HepG2 (cell line): ENCODE data around the gene ATG4D. TPM values are rescaled to one million over a fixed set of nuclear protein-coding genes. Genes with fewer than 3 reads are reported as not detected.

Experiments used
- ATAC-seq: fragments of 200-7000 bp; cut with Tn5 transposase; 3 replicates; pipeline ENCODE4 v1.9.1; 2020; ENCODE audit warnings: mild to moderate bottlenecking, moderate library complexity
- BruUV-seq: library from RNA; stranded (reverse); fragments of 400-500 nt; replicated peaks from 2 replicates; lab custom pipeline; 2021; lab: Mats Ljungman, UMichigan
- CTCF ChIA-PET: fragments of 300-600 bp; formaldehyde crosslinking; extraction: SDS; loops from one replicate; lab custom pipeline; 2021; ENCODE audit warnings: low total read pairs, inconsistent platforms, low intra/inter-chr PET ratio; lab: Yijun Ruan, JAX
- POLR2A ChIA-PET: fragments of 350-600 bp; sonication (Branson Sonifier 250); formaldehyde crosslinking; loops from one replicate; lab custom pipeline; 2020; ENCODE audit warnings: antibody characterized with exemption, inconsistent platforms; lab: Yijun Ruan, JAX
- DNase-seq: peaks from one replicate; pipeline ENCODE4 v3.0.0-alpha.2; 2015; ENCODE audit warnings: low spot score
- FAIRE-seq: peaks from 3 replicates; lab custom pipeline; 2011; peaks lifted over from hg19 to GRCh38; lab: Jason Lieb, UNC
- H2AFZ ChIP-seq: one replicate; pipeline ENCODE4 v1.6.1; 2011; ENCODE audit warnings: low read length, inconsistent platforms
- H3K27ac ChIP-seq: fragments of 300-600 bp; 3 replicates; pipeline ENCODE4 v1.8.0; 2011; ENCODE audit warnings: mixed run types, mild to moderate bottlenecking, mixed read lengths, low read length, inconsistent platforms; ENCODE audit not compliant: insufficient read depth; ENCODE audit errors: extremely low read length
- H3K27me3 ChIP-seq, 2 experiments: fragments of 200-600 bp in 1 of 2; 2 replicates in 1 of 2; 3 replicates in 1 of 2; pipeline versions ENCODE4 v1.6.0 to v1.8.0; 2011; ENCODE audit warnings: low read length in 2 of 2, mild to moderate bottlenecking in 2 of 2, moderate library complexity in 2 of 2, inconsistent platforms in 1 of 2; ENCODE audit not compliant: insufficient read depth in 2 of 2, control insufficient read depth in 1 of 2
- H3K36me3 ChIP-seq, 2 experiments: fragments of 200-600 bp in 1 of 2; replicated peaks in 1 of 2; 2 replicates in 1 of 2; 3 replicates in 1 of 2; pipeline versions ENCODE4 v1.5.1 to v1.8.0; 2011; ENCODE audit warnings: low read length in 2 of 2, inconsistent platforms in 1 of 2; ENCODE audit not compliant: insufficient read depth in 2 of 2, control insufficient read depth in 1 of 2
- H3K4me1 ChIP-seq: 2 replicates; pipeline ENCODE4 v1.5.1; 2012; ENCODE audit warnings: low read length, inconsistent platforms; ENCODE audit not compliant: insufficient read depth
- H3K4me2 ChIP-seq: 2 replicates; pipeline ENCODE4 v1.6.0; 2011; ENCODE audit warnings: low read depth, low read length, inconsistent platforms
- H3K4me3 ChIP-seq, 3 experiments: fragments of 200-600 bp in 1 of 3; sonication (generic), shearing (Covaris generic) in 1 of 3; replicated peaks in 1 of 3; 2 replicates each; pipeline ENCODE4 v1.5.1; 2011 to 2016; ENCODE audit warnings: low read length in 3 of 3, inconsistent platforms in 2 of 3, low read depth in 2 of 3, mild to moderate bottlenecking in 2 of 3, control low read depth in 1 of 3, mixed read lengths in 1 of 3; ENCODE audit not compliant: insufficient read depth in 1 of 3
- H3K79me2 ChIP-seq: one replicate; pipeline ENCODE4 v1.6.1; 2011; ENCODE audit warnings: low read length, inconsistent platforms; ENCODE audit not compliant: insufficient read depth
- H3K9ac ChIP-seq: 2 replicates; pipeline ENCODE4 v1.6.0; 2011; ENCODE audit warnings: mild to moderate bottlenecking, low read depth, low read length, inconsistent platforms; ENCODE audit not compliant: insufficient read depth
- H3K9me3 ChIP-seq: 2 replicates; pipeline ENCODE4 v1.5.1; 2012; ENCODE audit warnings: mild to moderate bottlenecking, low read length
- H4K20me1 ChIP-seq: 2 replicates; pipeline ENCODE4 v1.6.0; 2011; ENCODE audit warnings: inconsistent platforms, mild to moderate bottlenecking, low read length, moderate library complexity; ENCODE audit not compliant: insufficient read depth
- ELF3 ChIP-seq: IDR thresholded peaks from 2 replicates; pipeline ENCODE4 v1.6.1; 2016; ENCODE audit warnings: missing genetic modification reagents, missing compliant biosample characterization
- HDAC1 ChIP-seq: sonication (generic); formaldehyde crosslinking; IDR thresholded peaks from 2 replicates; pipeline ENCODE4 v1.5.1; 2020; ENCODE audit warnings: mild to moderate bottlenecking, missing genetic modification reagents
- KDM3A ChIP-seq: IDR thresholded peaks from 2 replicates; pipeline ENCODE4 v1.6.1; 2018; ENCODE audit warnings: low read depth, missing compliant biosample characterization
- MZF1 ChIP-seq: sonication (generic); formaldehyde crosslinking; IDR thresholded peaks from 2 replicates; pipeline ENCODE4 v1.8.1; 2023; ENCODE audit warnings: mild to moderate bottlenecking, missing genetic modification reagents, borderline replicate concordance
- PCBP1 ChIP-seq: fragments of 200-400 bp; formaldehyde crosslinking; IDR thresholded peaks from 2 replicates; pipeline ENCODE4 v1.6.1; 2017; ENCODE audit warnings: mild to moderate bottlenecking, low read depth, low read length, borderline replicate concordance
- POLR2G ChIP-seq: fragments of 200-400 bp; formaldehyde crosslinking; IDR thresholded peaks from 2 replicates; pipeline ENCODE4 v1.6.1; 2018; ENCODE audit warnings: mild to moderate bottlenecking, low read depth, low read length, moderate library complexity
- TFDP1 ChIP-seq: IDR thresholded peaks from 2 replicates; pipeline ENCODE4 v1.6.1; 2016; ENCODE audit warnings: missing compliant biosample characterization, missing genetic modification reagents, borderline replicate concordance
- THAP11 ChIP-seq: IDR thresholded peaks from 2 replicates; pipeline ENCODE4 v1.6.1; 2016; ENCODE audit warnings: missing biosample characterization, missing genetic modification reagents
- ZBTB34 ChIP-seq: sonication (generic); formaldehyde crosslinking; IDR thresholded peaks from 2 replicates; pipeline ENCODE4 v1.8.0; 2022; ENCODE audit warnings: mild to moderate bottlenecking, missing genetic modification reagents
- ZNF574 ChIP-seq: sonication (generic); formaldehyde crosslinking; IDR thresholded peaks from 2 replicates; pipeline ENCODE4 v1.4.0; 2020; ENCODE audit warnings: missing genetic modification reagents
- ZNF605 ChIP-seq: sonication (generic); formaldehyde crosslinking; IDR thresholded peaks from 2 replicates; pipeline ENCODE4 v1.8.0; 2022; ENCODE audit warnings: mild to moderate bottlenecking, missing genetic modification reagents
- WGBS: methylation state at CpG from one replicate; pipeline ENCODE4 v1.1.6; 2017; ENCODE audit warnings: low lambda C conversion rate; 5-methylcytosine and 5-hydroxymethylcytosine counted together
- in situ Hi-C: cut with HindIII; loops from 2 replicates; pipeline ENCODE4 v1.10.0; 2017; ENCODE audit warnings: low pct_unique_long_range_greater_than_20kb; ENCODE audit not compliant: extremely low pct_ligation_motif_present
- intact Hi-C: fragments of 100-400 bp; cut with micrococcal nuclease; formaldehyde crosslinking; loops from one replicate; pipeline ENCODE4 v1.10.0; 2022; ENCODE audit not compliant: unreplicated experiment
- polyA plus RNA-seq, 8 experiments: library from polyadenylated mRNA; depleted of rRNA in 3 of 8; stranded (reverse) in 7 of 8; unstranded in 1 of 8; fragments of >200 nt; fragmentation: Illumina TruSeq in 4 of 8; extraction: Trizol in 4 of 8; gene quantifications; 2 replicates each; pipeline versions ENCODE4 v1.2.1 to v1.2.3, GENCODE V29; 2011 to 2016; ENCODE audit warnings: low read depth in 4 of 8, missing spikeins in 1 of 8, mixed read lengths in 1 of 8; ENCODE audit not compliant: insufficient read depth in 1 of 8
- total RNA-seq, 5 experiments: library from RNA; depleted of rRNA; stranded (reverse); fragments of >200 nt; fragmentation: Illumina TruSeq; extraction: Trizol; gene quantifications; 2 replicates each; pipeline ENCODE4 v1.2.3, GENCODE V29; 2016; ENCODE audit warnings: low read depth in 1 of 5

ATG4D gene
- total and polyA plus RNA-seq, 2 of the 13 experiments (the other 11 are each of a cell fraction or from before 2014, with no cell fraction given) = 17.8 to 19.0 TPM

GRCh38 chr19:10535613-10536012 is 8.1 kb upstream of the ATG4D start:
- CTCF ChIA-PET = no interaction called here
- POLR2A ChIA-PET = interaction anchor here (0.9 kb wide), 1 partner anchor 18 kb away, joined by 3 read pairs; no protein-coding TSS in a partner anchor

More at GRCh38 chr19:10535613-10536012, 8.1 kb upstream of the ATG4D start:
- peaks cover 15% of the 10 kb centered on the region; the same call in 1 of the 2 replicates for H3K4me1 ChIP-seq
- H3K36me3 ChIP-seq = no peaks in the 10 kb centered on the region
- intact Hi-C loops (no loop called here), in situ Hi-C loops (no loop called here)
- no peaks in the 10 kb centered on the region for H3K9me3 ChIP-seq
- DNase-seq (no peak), FAIRE-seq (no peak), ATAC-seq (peak; percentile 23; the same call in 1 of the 3 replicates)
- H3K4me3 ChIP-seq = no peak overlapping the region
- H3K4me2 ChIP-seq = no peak overlapping the region
- TF ChIP-seq THAP11 (CRISPR knock-in tag) (no peak), MZF1 (CRISPR knock-in tag) (no peak), PCBP1 (no peak), ZNF574 (CRISPR knock-in tag) (no peak), POLR2G (no peak), ZBTB34 (no peak), ELF3 (no peak), TFDP1 (CRISPR knock-in tag) (no peak), KDM3A (CRISPR knock-in tag) (no peak), ZNF605 (CRISPR knock-in tag) (no peak), HDAC1 (CRISPR knock-in tag) (no peak)
- no peaks in the 10 kb centered on the region for H3K79me2 ChIP-seq
- no TSS peak for BruUV-seq
- H3K9ac ChIP-seq = no peak overlapping the region
- no peaks in the 10 kb centered on the region for H4K20me1 ChIP-seq
- peaks cover 1 to 17% of the 10 kb centered on the region in 2 experiments; a peak in 3 of 5 replicates for H3K27me3 ChIP-seq
- H3K27ac ChIP-seq = no peak overlapping the region
- 0% methylated on average over 6 of the region's 6 CpGs for WGBS
- H2AFZ ChIP-seq = no peak overlapping the region
